Measurements from ENCODE around the gene SLC2A10. TPM values are rescaled to one million over a fixed set of nuclear protein-coding genes. Genes with fewer than 3 reads are reported as not detected.

The SLC2A10 gene
- total RNA-seq, 3 donors from 2014 or later (not counting 1 experiment from before 2014, with no cell fraction given) = 0.26 to 2.2 (median 0.79) TPM

DNA sequence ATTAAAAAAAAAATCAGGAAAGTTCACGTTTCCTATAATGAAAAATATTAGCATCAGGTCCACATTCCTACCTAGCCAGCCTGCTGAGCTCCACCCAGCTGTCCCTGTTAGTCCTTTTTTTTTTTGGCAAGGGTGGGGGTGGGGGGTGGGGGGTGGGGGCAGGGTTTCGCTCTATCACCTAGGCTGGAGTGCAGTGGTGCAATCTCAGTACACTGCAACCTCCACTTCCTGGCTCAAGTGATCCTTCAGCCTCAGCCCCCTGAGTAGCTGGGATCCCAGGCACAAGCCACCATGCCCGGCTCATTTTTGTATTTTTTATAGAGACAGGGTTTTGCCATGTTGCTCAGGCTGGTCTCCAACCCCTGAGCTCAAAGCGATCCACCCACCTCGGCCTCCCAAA lies 7.5 kb upstream of the SLC2A10 start:
- Mint-ChIP-seq H3K9me3 (no peaks in the 10 kb centered on the region), H3K4me1 (no peaks in the 10 kb centered on the region), H3K36me3 (no peaks in the 10 kb centered on the region), H3K4me3 (no peak overlapping the region), H3K27me3 (ENCODE audit: low read depth in 2 of 2) (peaks cover 16 to 44% of the 10 kb centered on the region in 2 donors), H3K27ac (no peak overlapping the region)
- intact Hi-C loops (cut with micrococcal nuclease) = no loop called here
- TF ChIP-seq, protein P1, sequence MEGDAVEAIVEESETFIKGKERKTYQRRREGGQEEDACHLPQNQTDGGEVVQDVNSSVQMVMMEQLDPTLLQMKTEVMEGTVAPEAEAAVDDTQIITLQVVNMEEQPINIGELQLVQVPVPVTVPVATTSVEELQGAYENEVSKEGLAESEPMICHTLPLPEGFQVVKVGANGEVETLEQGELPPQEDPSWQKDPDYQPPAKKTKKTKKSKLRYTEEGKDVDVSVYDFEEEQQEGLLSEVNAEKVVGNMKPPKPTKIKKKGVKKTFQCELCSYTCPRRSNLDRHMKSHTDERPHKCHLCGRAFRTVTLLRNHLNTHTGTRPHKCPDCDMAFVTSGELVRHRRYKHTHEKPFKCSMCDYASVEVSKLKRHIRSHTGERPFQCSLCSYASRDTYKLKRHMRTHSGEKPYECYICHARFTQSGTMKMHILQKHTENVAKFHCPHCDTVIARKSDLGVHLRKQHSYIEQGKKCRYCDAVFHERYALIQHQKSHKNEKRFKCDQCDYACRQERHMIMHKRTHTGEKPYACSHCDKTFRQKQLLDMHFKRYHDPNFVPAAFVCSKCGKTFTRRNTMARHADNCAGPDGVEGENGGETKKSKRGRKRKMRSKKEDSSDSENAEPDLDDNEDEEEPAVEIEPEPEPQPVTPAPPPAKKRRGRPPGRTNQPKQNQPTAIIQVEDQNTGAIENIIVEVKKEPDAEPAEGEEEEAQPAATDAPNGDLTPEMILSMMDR (IDR thresholded peaks at IDR 0.05) = no peak
- no peak overlapping the region for H3K4me3 ChIP-seq (ENCODE audit: low read length)
- H3K27me3 ChIP-seq (ENCODE audit: control insufficient read depth, insufficient read depth, low read length) = peaks cover 3% of the 10 kb centered on the region
- no peak overlapping the region for H3K27ac ChIP-seq (ENCODE audit: low read length)
- ATAC-seq (no peak), DNase-seq (no peak)
- WGBS (ENCODE audit: insufficient coverage) = 96% methylated on average over 4 of the region's 5 CpGs
- H3K9me3 ChIP-seq (ENCODE audit: control insufficient read depth, insufficient read depth, low read length) = no peaks in the 10 kb centered on the region
- no peaks in the 10 kb centered on the region for H3K4me1 ChIP-seq (ENCODE audit: control insufficient read depth, insufficient read depth, low read length)
- no peaks in the 10 kb centered on the region for H3K36me3 ChIP-seq (ENCODE audit: control insufficient read depth, insufficient read depth, low read length)

DNA sequence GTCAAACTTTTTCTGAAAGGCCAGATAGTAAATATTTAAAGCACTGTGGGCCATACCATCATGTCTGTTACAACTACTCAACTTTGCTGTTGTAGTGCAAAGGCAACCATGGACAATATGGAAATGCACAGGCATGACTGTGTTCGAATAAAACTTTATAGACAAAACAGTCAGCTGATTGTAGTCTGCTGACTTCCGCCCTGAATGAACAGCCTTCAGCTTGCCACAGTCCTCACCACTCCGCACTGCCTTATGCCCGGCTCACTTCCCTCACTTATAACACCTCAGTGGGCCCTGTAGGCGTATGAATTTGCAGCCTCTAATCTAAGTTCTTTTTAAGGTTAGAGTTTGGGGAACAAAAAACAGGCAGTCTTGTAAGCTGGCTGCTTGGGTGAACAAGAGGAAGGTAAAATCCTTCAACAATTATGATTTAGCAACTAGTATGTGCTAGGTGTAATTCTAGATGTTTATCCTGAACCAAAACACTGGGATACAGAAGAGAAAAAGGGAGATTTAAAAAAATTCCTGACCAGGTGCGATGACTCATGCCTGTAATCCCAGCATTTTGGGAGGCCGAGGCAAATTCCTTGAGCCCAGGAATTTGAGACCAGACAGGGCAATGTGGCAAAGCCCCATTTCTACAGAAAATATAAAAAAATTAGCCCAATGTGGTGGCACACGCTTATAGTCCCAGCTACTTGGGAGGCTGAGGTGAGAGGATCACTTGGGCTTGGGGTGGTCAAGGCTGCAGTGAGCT lies 6.8 kb upstream of the SLC2A10 start:
- H3K4me3 ChIP-seq (ENCODE audit: low read length) = no peak overlapping the region
- Mint-ChIP-seq H3K4me3 (no peak overlapping the region), H3K4me1 (no peaks in the 10 kb centered on the region), H3K9me3 (no peaks in the 10 kb centered on the region), H3K36me3 (no peaks in the 10 kb centered on the region), H3K27ac (no peak overlapping the region), H3K27me3 (ENCODE audit: low read depth in 2 of 2) (peaks cover 16 to 40% of the 10 kb centered on the region in 2 donors)
- H3K36me3 ChIP-seq (ENCODE audit: control insufficient read depth, insufficient read depth, low read length) = no peaks in the 10 kb centered on the region
- no peaks in the 10 kb centered on the region for H3K9me3 ChIP-seq (ENCODE audit: control insufficient read depth, insufficient read depth, low read length)
- peaks cover 3% of the 10 kb centered on the region for H3K27me3 ChIP-seq (ENCODE audit: control insufficient read depth, insufficient read depth, low read length)
- WGBS (ENCODE audit: insufficient coverage) = 92% methylated on average over 7 of the region's 8 CpGs
- no peak overlapping the region for H3K27ac ChIP-seq (ENCODE audit: low read length)
- intact Hi-C loops (cut with micrococcal nuclease) = no loop called here
- DNase-seq = no peak
- TF ChIP-seq, protein P1 (IDR thresholded peaks at IDR 0.05) = no peak
- no peaks in the 10 kb centered on the region for H3K4me1 ChIP-seq (ENCODE audit: control insufficient read depth, insufficient read depth, low read length)
- ATAC-seq = no peak

DNA sequence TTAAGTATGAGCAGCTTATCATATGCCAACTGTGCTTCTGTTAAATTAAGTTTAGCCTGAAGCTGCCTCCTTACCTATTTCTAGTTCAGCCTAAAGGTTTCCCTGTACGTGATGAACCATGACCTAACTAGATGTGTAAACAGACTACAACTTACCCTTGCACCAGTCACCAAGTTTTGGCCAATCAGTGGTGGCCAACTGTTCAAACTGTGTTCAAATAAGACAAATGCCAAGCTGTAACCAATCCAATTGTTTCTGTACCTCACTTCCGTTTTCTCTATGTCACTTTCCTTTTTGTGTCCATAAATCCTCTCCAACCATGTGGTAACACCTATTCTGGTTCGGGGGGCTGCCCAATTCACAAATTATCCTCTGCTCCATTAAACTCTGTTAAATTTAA lies 6.0 kb upstream of the SLC2A10 start:
- H3K9me3 Mint-ChIP-seq = no peaks in the 10 kb centered on the region
- peaks cover 17 to 35% of the 10 kb centered on the region in 2 donors for H3K27me3 Mint-ChIP-seq (ENCODE audit: low read depth in 2 of 2)
- TF ChIP-seq, protein P1 (IDR thresholded peaks at IDR 0.05) = no peak
- WGBS (ENCODE audit: insufficient coverage) = 95% methylated on average over 3 of the region's 3 CpGs
- no peaks in the 10 kb centered on the region for H3K4me1 Mint-ChIP-seq
- H3K27me3 ChIP-seq (ENCODE audit: control insufficient read depth, insufficient read depth, low read length) = peaks cover 3% of the 10 kb centered on the region
- no peak overlapping the region for H3K27ac ChIP-seq (ENCODE audit: low read length)
- DNase-seq (no peak), ATAC-seq (no peak)
- intact Hi-C loops (cut with micrococcal nuclease) = no loop called here
- no peaks in the 10 kb centered on the region for H3K36me3 Mint-ChIP-seq
- no peak overlapping the region for H3K4me3 ChIP-seq (ENCODE audit: low read length)
- H3K4me1 ChIP-seq (ENCODE audit: control insufficient read depth, insufficient read depth, low read length) = no peaks in the 10 kb centered on the region
- H3K36me3 ChIP-seq (ENCODE audit: control insufficient read depth, insufficient read depth, low read length) = no peaks in the 10 kb centered on the region
- no peak overlapping the region for H3K4me3 Mint-ChIP-seq
- no peaks in the 10 kb centered on the region for H3K9me3 ChIP-seq (ENCODE audit: control insufficient read depth, insufficient read depth, low read length)
- H3K27ac Mint-ChIP-seq = no peak overlapping the region

Data from natural killer cell (primary cell).